ENCODE results near the gene SDC4. TPM values are rescaled to one million over a fixed set of nuclear protein-coding genes. Genes with fewer than 3 reads are reported as not detected.

The SDC4 gene
- total and polyA plus RNA-seq, 4 donors, result 54.4 to 147 (median 83.6) TPM

GRCh38 chr20:45350217-45350616 lies 2.0 kb upstream of the SDC4 start:
- H3K27me3 ChIP-seq (ENCODE audit: control insufficient read depth in 4 of 4, insufficient read depth in 4 of 4, low read length in 3 of 4), result no peaks in the 10 kb centered on the region
- H3K4me1 ChIP-seq (ENCODE audit: control insufficient read depth in 4 of 4, insufficient read depth in 4 of 4, low read length in 3 of 4), result peaks cover 0 to 8% (median 2%) of the 10 kb centered on the region in 4 donors
- H3K36me3 ChIP-seq (ENCODE audit: control insufficient read depth in 4 of 4, insufficient read depth in 3 of 4, low read depth in 1 of 4, low read length in 3 of 4), result no peaks in the 10 kb centered on the region
- TF ChIP-seq EGR1 (IDR thresholded peaks at IDR 0.05; ENCODE audit: low read depth in 2 of 2) (no peak), YY1 (IDR thresholded peaks at IDR 0.05) (no peak), GABPA (IDR thresholded peaks at IDR 0.05 in 1 of 2, conservative IDR thresholded peaks at IDR 0.05 in 1 of 2) (no peak), REST (IDR thresholded peaks at IDR 0.05) (no peak), NR2F2 (IDR thresholded peaks at IDR 0.05) (no peak), CTCF (IDR thresholded peaks at IDR 0.05; ENCODE audit: low read depth, low read length, missing input control) (no peak), ZBTB33 (IDR thresholded peaks at IDR 0.05) (no peak), HNF4A (conservative IDR thresholded peaks at IDR 0.05) (no peak), TAF1 (conservative IDR thresholded peaks at IDR 0.05) (no peak), SP1 (IDR thresholded peaks at IDR 0.05) (no peak)
- TF ChIP-seq, protein P1, sequence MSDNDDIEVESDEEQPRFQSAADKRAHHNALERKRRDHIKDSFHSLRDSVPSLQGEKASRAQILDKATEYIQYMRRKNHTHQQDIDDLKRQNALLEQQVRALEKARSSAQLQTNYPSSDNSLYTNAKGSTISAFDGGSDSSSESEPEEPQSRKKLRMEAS (IDR thresholded peaks at IDR 0.05), result no peak
- TF ChIP-seq, protein P2, sequence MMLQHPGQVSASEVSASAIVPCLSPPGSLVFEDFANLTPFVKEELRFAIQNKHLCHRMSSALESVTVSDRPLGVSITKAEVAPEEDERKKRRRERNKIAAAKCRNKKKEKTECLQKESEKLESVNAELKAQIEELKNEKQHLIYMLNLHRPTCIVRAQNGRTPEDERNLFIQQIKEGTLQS (IDR thresholded peaks at IDR 0.05), result no peak
- H3K9ac ChIP-seq (ENCODE audit: low read depth in 1 of 2, low read length in 2 of 2), result no peak overlapping the region
- no peak overlapping the region for H3K27ac ChIP-seq (ENCODE audit: low read depth in 1 of 2, low read length in 2 of 2)
- H3K9me3 ChIP-seq (ENCODE audit: control insufficient read depth in 4 of 4, low read length in 3 of 4), result no peaks in the 10 kb centered on the region
- no peak overlapping the region for H3K4me3 ChIP-seq (ENCODE audit: low read depth in 1 of 3, low read length in 3 of 3)
- no peak for DNase-seq (ENCODE audit: low spot score)
- WGBS, result 34% methylated on average over 1 of the region's 1 CpG

- Histone ChIP-seq H3K27me3 (ENCODE audit: control insufficient read depth in 4 of 4, insufficient read depth in 4 of 4, low read length in 3 of 4) (no peaks in the 10 kb centered on the region), H3K9me3 (ENCODE audit: control insufficient read depth in 4 of 4, low read length in 3 of 4) (no peaks in the 10 kb centered on the region), H3K27ac (ENCODE audit: low read depth in 1 of 2, low read length in 2 of 2) (peak overlapping the region; percentile 81 to 97), H3K36me3 (ENCODE audit: control insufficient read depth in 4 of 4, insufficient read depth in 3 of 4, low read depth in 1 of 4, low read length in 3 of 4) (no peaks in the 10 kb centered on the region), H3K4me1 (ENCODE audit: control insufficient read depth in 4 of 4, insufficient read depth in 4 of 4, low read length in 3 of 4) (peaks cover 0 to 25% (median 2%) of the 10 kb centered on the region in 4 donors), H3K9ac (ENCODE audit: low read depth in 1 of 2, low read length in 2 of 2) (peak overlapping the region; percentile 57 to 99), H3K4me3 (ENCODE audit: low read depth in 1 of 3, low read length in 3 of 3) (peak overlapping the region; percentile 80 to 96 (median 88))
- WGBS, result 13% methylated on average over 10 of the region's 10 CpGs
- TF ChIP-seq EGR1 (IDR thresholded peaks at IDR 0.05; ENCODE audit: low read depth in 2 of 2) (no peak), RXRA (IDR thresholded peaks at IDR 0.05) (peak in 1 of 2 donors; percentile 28), HNF4A (conservative IDR thresholded peaks at IDR 0.05) (peak; percentile 63 to 75), SP1 (IDR thresholded peaks at IDR 0.05) (peak; percentile 6)
- DNase-seq (ENCODE audit: low spot score), result no peak
Measured at GRCh38 chr20:45347297-45347935, 808 bp downstream of the SDC4 start.
